Renal cortex interstitium (tissue), 11 donors: ENCODE measurements around the gene ARID1A. TPM values are rescaled to one million over a fixed set of nuclear protein-coding genes. Genes with fewer than 3 reads are reported as not detected.

Experiments used
- DNase-seq, 11 donors: peaks; one replicate each; pipeline ENCODE4 v3.0.0-alpha.2; 2013; ENCODE audit warnings: low read depth in 9 of 11, low spot score in 4 of 11; ENCODE audit errors: extremely low read depth in 1 of 11
- polyA plus RNA-seq, 3 donors: library from polyadenylated mRNA; unstranded; fragments of 120-200 nt; gene quantifications; one replicate each; pipeline ENCODE4 v1.2.1, GENCODE V29; 2013; ENCODE audit not compliant: insufficient read length in 3 of 3

ARID1A gene
- polyA plus RNA-seq, 3 donors, result 95.4 to 107 (median 100) TPM

- no peak for DNase-seq
Measured at GRCh38 chr1:26829184-26829911, 133.5 kb downstream of the ARID1A start.

DNA sequence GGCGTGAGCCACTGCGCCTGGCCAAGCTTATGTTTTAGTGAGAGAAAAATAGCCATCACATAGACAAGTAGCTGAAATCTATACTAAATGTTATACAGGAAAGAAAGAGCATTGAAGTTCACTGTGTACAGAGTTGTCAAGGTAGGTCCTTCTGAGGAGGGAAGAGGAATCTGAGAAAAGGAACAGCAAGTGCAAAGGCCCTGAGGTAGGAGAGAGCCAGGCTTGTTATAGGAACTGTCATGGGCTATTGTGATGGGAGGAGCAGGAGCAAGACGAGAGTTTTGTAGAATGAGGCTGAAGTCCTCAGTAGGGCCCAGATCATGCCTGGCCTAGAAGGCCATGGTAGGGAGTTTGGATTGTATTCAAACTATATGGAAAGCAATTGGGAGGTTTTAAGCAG, 135.2 kb downstream of the ARID1A start:
- DNase-seq, result no peak

Other genes starting within 250 kb of the ARID1A start
- gene HMGN2, start 223.6 kb upstream of the ARID1A start, polyA plus RNA-seq, result 1,000 to 10,000 TPM; 1,010 to 1,265 (median 1,224) TPM
- 10 to 100 TPM; 17.0 to 25.1 (median 21.3) TPM for gene RPS6KA1, start 166.3 kb upstream of the ARID1A start, polyA plus RNA-seq
- 10 to 100 TPM; 16.0 to 19.0 (median 16.0) TPM for gene PIGV, start 91.9 kb downstream of the ARID1A start, polyA plus RNA-seq
- 10 to 100 TPM; 18.2 to 24.6 (median 23.2) TPM for gene ZDHHC18, start 130.7 kb downstream of the ARID1A start, polyA plus RNA-seq
- gene SFN, start 167.1 kb downstream of the ARID1A start, polyA plus RNA-seq, result under 1 TPM; 0.53 to 0.63 (median 0.56) TPM
- gene GPN2, start 194.3 kb downstream of the ARID1A start, polyA plus RNA-seq, result 10 to 100 TPM; 27.2 to 34.5 (median 30.1) TPM
- 10 to 100 TPM; 14.8 to 15.0 (median 15.0) TPM for gene GPATCH3, start 204.5 kb downstream of the ARID1A start, polyA plus RNA-seq
- 1 to 10 TPM in 2 of 3 donors, under 1 TPM in 1; 0.72 to 1.3 (median 1.2) TPM for gene NR0B2, start 218.0 kb downstream of the ARID1A start, polyA plus RNA-seq
- 100 to 1,000 TPM in 1 of 3 donors, 10 to 100 TPM in 2; 87.5 to 108 (median 92.3) TPM for gene NUDC, start 225.7 kb downstream of the ARID1A start, polyA plus RNA-seq